Activated CD4-positive, alpha-beta T cell treated with anti-CD3 and anti-CD28 coated beads, Interleukin-2, amount 50 U/mL, for 24 hours (primary cell): ENCODE results near the gene MRTFA.
"Not testable (repeated sequence)": the region's sequence is repeated elsewhere in the genome, so short reads cannot be mapped to it uniquely, and the experiment has no call there.

Experiments
- DNase-seq, 2 donors: peaks; one replicate each; pipeline ENCODE4 v3.0.0-alpha.2; 2020; ENCODE audit warnings: low read depth in 1 of 2, low spot score in 1 of 2

MRTFA gene

DNA sequence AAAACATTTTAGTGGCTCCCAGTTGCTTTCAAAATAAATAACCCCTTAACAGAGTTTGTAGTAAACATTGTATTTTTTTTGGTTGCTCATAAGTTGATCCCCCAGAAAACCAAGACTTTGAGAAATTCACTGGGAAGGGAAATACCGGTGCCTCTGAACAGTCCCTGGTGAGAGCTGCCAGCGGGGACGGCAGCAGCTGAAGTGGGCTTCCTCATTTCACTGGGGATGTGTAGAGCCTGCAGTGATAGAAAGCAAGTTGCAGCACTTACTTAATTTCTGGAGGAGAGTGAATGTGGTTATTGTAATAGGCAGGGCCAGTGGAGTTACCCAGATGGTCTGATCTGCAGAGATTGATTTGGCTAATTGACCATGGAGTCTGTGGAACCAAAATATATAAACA is 24.2 kb upstream of the MRTFA start:
- DNase-seq, result no peak

DNA sequence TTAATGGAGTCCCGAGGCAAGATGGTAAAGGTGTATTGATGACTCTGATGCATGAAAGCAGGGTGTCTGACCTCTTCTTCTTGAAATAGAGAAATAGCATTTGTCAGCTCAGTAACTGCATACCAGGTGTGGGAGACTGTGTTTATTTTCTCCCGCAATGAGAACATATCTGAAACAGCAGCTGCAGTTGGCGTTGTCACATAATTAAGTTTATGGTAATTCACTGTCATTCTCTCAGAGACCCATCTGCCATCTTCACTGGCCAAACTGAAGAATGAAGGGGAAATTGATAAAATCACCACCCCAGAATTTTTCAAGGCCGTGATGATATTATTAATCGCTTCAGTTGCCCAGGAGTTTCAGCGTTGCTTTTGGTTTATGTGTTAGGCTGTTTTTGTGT is 22.6 kb upstream of the MRTFA start:
- DNase-seq, result no peak

DNA sequence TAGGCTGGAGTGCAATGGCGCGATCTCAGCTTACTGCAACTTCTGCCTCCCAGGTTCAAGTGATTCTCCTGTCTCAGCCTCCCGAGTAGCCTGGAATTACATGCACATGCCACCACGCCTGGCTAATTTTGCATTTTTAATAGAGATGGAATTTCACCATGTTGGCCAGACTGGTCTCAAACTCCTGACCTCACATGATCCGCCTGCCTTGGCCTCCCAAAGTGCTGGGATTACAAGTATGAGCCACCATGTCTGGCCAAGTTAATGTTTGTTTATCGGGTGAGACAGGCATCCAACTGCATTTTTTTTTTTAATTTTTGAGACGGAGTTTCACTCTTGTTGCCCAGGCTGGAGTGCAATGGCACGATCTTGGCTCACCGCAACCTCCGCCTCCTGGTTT is 20.1 kb upstream of the MRTFA start:
- not testable (repeated sequence) for DNase-seq

DNA sequence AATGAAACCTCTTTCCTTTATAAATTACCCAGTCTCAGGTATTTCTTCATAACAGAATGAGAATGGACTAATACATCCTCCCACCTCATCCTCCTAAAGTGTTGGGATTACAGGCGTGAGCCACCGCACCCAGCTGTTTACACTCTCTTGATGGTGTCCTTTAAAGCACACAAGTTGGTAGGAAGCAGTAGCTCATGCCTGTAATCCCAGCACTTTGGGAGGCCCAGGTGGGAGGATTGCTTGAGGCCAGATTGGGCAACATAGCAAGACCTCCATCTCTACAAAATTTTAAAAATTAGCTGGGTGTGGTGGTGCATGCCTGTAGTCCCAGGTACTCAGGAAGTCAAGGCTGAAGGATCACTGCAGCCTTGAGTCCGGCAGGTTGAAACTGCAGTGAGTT is 19.4 kb upstream of the MRTFA start:
- DNase-seq, result not testable (repeated sequence)

DNA sequence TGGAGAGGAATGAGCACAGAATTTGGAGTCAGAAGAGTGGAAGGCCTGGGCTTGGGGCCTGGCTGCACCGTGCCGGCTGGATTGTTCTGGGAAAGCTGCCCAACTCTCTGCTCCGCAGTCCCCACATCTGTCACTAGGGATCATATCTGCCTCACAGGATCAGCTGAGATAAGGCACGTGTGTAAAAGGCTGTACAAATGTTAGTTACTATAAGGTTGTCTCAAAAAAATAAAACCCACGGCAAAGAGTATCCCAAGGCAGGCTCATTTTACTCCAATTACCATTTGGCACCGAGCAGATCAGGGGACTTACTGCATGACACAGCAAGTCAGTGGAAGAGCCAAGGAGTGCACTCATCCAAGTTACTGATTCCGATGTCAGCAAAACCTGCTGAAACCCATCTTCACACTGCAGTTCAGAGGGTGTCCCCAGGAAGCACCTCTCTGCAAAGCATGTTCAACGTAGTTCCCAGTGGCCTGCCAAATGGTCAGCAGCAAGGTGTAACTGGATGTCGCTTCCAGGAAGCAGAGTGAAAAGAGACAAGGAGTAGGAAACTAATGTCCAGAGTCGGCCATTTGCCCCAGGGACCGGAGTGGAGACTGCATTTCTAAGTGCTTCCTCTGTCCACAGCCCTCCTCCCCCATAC is 18.1 kb upstream of the MRTFA start:
- DNase-seq, result no peak

DNA sequence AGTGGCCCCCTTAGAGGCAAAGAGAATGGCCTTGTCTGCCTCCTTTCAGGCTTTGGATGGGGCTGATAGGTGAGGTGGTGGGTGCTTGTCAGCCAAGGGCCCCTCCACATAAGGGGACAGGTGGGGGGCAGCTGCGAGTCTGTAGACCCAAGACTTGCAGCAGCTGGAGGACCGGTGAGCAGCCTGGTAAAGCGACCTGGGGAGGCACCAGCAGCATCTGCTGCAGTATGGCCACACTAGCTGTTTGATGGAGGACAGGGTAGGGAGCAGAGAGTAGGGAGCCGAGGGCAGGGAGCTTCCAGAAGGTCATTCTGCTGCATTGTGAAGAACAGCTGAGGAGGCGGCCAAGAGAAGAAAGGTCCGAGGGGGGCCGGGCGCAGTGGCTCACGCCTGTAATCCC is 16.8 kb upstream of the MRTFA start:
- DNase-seq, result no peak

DNA sequence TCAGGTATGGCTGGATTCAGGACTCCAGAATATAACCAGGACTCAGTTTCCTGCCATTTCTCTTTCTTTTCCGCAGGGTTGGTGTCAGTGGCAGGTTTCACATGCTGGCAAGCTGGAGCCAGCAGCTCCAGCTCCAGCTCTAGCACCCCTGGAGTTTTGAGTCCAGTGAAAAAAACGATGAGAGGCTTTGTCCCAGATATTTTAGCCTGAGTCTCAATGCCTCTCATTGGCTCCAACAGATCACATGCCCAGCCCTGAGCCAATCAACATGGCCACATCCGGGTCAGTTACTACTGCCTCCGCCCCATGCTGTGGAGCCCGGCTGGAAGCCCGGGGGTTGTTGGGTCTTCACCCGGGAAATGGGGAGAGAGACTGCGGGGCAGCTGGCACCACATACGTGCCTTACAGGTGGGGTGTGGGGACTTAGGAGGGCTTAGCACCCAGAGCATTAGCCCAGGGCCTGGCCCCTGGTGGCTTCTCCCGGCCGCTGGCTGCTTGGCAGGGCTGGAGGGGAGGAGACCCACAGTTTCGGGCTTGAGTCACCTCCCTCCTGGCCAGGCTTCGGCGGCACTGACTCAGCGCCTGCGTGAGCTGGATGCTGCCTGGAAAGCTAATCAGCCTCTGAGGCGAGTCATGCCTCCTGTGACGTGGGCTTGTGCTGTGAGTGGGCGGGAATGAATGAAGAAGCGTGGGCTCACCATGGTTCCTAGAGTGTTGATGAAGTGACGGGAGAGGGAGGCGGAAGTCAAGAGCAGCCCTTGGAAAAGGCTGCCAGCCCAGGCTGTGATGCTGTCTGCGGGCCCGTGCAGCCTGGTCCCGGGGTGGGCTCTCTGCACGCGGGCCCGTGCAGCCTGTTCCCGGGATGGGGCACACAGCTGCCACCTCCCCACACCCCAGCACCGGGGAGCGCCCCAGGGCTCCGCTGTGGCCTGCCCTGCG is 15.3 kb upstream of the MRTFA start:
- DNase-seq, result peak; percentile 63 to 82

DNA sequence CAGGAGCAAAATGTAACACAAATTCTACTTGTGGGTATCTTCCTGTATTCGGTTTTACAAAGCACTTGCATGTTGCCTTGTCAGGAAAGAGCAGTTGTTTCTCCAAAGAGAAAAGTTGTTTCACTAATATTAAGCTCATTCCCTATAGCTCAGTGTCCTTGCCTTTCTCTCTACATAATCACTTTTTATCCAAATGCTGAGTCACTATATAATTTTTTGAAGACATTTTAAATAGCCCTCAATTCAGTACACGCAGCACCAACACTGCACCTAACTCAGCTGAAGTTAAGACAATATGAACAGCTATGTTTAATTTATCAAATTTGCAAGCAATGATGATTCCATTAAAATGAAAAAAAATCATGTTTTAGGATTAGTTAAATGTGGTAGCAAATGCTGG is 14.5 kb upstream of the MRTFA start:
- DNase-seq, result no peak

DNA sequence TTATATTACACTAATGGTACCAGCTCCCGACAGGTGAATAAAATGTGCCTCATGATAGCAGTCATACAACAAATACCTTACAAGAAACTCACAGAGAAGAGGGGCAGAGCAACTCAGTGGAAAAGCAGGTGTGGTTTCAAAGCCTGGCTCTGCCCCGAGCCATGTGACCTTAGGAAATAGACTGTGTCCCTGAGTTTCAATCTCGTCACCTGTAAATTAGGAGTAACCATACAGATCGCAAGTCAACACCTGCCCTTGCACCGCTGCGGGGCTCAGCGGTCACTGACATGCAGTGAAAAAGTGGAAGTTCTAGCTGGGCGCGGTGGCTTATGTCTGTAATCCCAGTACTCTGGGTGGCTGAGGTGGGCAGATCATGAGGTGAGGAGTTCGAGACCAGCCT is 11.9 kb upstream of the MRTFA start:
- no peak for DNase-seq

DNA sequence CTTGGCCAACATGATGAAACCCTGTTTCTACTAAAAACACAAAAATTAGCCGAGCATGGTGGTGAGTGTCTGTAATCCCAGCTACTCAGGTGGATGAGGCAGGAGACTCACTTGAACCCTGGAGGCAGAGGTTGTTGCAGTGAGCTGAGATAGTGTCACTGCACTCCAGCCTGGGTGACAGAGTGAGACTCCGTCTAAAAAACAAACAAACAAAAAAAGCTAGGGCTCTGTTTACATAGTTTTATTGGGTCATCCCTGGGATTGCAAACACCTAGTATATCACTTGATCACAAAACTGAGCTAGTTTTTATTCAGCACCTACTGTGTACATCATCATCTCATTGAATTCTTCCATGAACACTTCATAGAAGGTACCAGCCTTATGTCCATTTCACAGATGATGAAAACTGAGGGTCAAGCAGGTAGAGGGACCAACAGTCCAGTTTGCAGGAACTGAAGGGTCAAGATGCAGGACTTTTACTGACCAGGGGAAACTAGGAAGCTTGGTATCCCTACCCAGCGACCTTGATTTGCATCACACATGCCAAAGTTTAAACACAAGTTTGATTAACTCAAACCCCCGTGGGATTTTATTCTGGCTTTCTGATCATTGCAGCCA is 9.2 kb upstream of the MRTFA start:
- DNase-seq, result no peak

DNA sequence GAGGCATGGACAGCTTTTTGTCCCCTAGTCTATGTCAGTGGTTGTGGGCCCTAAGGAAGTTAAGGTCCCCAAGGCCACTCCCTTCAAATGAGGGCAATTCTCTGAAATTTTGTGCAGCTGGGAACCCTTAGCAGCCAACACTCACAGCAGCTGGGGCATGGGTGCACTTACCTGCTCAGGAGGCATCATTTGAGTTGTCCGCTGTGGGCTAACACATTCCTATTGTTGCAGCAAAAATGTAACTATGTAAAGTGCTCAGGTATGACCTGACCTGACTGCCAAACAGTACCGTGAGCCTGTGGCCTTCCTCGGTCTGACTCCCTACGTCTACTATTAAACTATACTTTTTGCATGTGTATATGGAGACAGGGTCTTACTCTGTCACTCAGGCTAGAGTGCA is 5.8 kb upstream of the MRTFA start:
- no peak for DNase-seq

DNA sequence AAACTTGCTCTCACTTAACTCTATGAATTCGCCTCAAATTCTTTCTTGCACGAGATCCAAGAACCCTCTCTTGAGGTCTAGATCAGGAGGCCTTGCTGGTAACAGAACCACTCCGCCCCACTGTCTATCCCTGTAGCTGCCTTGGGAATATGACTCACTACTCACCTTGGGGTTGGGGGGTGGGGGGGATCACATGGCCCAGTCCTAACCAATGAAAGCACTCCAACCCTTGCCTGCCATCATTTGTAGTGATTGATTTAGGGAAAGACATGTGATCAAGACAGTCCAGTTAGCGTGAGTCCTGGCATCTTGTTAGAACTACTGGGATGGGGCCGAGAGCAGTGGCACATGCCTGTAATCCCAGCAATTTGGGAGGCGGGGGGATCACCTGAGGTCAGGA is 4.8 kb upstream of the MRTFA start:
- DNase-seq, result no peak

DNA sequence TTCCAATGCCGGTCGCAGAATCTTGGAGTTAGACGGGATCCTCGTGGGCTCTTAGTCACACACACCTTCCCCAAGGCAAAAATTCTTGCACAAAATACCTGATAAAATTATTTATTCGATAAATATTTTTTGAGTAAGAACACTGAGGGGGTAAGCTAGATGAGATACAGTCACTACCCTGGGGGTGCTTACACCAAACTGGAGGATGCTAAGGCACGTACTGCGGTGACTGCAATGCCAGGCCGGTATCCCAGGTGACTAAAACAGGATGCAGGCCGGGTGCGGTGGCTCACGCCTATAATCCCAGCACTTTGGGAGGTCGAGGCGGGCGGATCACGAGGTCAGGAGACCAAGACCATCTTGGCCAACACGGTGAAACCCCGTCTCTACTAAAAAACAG is 1.7 kb upstream of the MRTFA start:
- no peak for DNase-seq

DNA sequence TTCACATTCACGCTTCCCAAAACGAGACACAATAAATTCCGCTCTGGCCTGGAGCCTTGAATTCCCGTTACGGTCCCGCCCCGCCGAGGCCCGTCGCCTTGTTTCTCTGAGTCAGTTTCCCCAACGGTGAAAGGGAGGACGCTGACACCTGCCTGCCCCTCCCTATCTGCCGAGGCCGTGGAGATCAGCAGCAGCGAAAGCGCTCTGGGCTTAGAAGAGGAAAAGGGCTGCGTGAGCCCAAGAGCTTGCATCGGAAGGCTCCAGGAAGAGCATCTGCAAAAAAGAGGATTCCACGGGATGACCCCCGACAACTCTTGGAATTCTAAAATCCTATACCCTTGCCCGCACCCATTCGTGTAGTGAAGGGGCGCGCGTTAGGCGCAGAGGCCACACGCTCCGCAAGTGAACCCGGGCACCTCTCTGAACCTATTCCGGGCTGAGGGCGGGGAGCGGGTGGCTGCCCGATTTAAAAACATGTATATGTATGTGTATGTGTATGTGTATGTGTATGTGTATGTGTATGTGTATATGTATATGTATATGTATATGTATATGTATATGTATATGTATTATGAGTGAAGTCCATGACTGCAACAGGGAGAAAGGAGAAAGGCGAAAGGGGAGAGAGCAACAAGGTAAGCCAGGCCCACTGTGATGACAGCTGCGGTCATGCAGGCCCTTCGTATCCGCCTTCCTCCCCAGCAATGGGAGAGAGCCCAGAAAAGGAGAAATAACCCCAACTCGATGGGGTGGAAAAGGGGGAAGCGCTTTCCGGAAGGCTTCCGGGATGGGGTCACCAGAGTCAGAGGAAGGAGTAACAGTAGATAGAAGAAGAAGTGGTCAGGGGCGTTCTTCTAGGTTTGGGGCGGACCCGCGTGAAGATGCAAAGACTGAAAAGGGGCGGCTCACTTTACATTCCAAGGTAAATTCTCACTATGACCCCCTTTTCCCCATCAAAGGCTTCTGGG is 948 bp upstream of the MRTFA start:
- peak; percentile 11 to 58 for DNase-seq

DNA sequence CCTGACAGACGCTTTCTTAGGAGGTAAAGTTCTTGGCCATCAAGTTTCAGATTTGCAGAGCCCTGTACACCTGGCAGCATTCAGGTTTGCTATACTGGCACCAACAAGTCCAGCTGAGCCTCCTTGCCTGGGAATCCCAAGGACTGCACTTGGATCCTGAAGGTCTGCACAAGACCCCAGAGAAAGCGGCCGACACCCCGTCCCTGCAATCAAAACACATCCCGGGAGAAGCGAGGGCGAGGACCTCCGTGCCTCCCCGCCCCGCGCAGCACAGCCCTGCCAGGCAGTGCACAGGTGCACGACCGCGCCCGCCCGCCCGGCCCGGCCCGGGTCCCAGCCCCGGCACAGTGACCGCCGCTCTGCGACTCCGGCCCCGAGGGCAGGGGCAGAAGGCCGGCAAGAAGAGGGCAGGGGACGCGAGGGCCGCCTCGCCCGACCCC is 559 bp downstream of the MRTFA start:
- DNase-seq, result no peak

DNA sequence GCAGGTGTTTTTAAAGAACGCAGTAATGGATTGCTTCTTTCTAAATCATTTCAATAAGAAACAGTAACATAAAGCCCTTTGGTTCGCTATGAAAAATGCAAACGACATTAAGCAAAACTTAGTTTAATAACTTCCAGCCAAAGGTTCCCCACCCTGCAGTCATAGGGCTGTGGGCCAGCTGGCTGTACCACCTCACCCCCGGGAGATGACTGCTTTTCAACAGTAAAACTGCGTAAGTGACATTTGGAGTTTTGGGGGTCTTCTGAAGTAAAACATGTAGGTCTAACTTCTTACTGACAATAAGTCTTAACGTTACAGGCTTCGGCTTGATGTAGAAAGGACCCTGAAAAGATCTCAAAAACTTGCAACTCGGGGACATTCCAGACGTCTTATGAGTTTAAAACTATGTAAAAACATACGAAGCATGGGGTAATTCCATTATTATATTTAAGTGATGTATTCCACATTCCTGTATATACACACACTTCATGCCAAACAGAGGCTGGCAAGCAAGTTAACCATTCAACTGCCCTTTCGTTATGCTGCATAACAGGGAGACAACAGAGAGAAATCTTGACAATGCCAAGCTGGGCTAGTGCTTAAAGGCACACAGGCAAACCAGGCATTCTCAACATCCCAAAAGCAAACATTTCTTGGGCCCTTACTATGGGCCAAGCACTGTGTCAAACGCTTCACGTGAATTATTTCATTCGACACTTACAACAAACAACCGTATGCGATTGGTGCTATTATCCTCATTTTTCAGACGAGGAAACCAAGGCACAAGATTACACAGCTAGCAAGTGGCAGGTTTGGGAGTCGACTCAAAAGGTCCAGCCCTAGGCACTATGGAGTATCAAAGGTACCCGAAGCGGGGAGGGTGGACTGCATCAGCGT is 1.2 kb downstream of the MRTFA start:
- DNase-seq, result no peak

DNA sequence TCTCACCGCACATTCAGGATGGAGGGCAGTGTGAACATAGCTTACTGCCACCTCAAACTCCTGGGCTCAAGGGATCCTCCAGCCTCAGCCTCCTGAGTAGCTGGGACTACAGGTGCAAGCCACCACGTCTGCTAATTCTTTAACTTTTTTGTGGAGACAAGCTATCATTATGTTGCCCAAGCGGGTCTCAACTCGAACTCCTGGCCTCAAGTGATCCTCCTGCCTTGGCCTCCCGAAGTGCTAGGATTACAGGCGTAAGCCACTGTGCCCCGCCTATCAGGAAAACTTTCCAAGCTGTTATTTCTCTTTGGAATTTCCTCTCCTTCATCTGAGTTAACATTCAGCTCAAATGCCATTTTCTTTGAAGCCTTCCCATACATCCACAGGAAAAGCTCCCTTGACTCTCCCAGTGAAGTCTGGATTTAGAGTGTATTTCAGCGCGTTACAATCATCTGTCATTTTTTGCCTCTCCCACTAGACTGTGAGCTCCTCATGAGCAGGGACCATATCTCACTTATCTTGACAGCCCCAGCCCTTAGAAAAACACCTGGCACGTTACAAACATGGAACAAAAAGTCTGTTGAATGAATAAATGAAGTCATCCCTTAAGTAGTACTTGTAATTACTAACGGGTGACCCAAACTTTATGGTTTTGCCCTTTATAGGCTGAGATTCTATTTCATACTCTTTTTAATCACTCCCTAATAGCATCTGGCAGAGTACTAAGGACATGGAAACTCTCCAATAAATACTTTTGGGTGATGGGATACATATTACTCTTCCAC is 2.2 kb downstream of the MRTFA start:
- DNase-seq, result no peak

DNA sequence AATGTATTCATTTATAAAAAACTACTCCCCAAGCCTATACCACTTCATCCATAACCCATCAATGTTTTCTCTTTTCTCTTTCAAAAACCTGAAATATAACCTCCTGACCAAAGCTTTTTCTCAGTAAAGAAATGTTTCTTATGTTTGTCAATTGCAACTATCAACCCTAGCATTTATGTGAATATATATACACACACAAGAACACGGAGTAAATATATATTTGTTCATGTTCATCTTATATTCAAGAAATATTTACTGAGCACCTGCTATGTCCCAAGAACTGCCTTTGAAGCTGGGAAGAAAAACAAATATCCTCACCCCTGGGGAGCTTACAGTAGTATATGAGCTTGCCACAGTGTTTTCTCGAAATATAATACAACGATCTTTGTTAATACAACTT is 3.5 kb downstream of the MRTFA start:
- no peak for DNase-seq

DNA sequence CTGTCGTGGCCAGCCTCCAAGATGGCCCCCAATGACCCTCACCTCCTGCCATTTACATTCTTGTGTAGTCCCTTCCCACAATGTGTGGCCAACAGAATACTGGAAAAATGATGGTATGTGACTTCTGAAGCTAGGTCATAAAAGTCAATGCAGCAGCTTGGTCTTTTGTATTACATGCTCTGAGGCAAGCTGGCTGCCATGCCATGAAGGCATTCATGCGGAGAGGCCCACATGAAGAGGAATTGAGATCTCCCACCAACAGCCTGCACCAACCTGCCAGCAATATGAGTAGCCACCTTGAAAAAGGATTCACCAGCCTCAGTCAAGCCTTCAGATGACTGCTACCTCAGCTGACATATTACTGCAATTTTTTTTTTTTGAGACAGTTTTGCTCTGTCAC is 4.6 kb downstream of the MRTFA start:
- no peak for DNase-seq
